Tibial nerve (tissue), 4 donors: ENCODE measurements around the gene FETUB. TPM values are rescaled to one million over a fixed set of nuclear protein-coding genes. Genes with fewer than 3 reads are reported as not detected.
"Not testable (repeated sequence)": the region's sequence is repeated elsewhere in the genome, so short reads cannot be mapped to it uniquely, and the experiment has no call there.

ENCODE experiments used
- DNase-seq, 2 donors: peaks; one replicate each; pipeline ENCODE4 v3.0.0-alpha.2; 2019; ENCODE audit warnings: low spot score in 2 of 2
- H3K27ac ChIP-seq, 4 donors: fragments of 200-600 bp; sonication (generic) in 3 of 4; one replicate each; pipeline ENCODE4 v1.5.1; 2017 to 2019; ENCODE audit warnings: mild to moderate bottlenecking in 1 of 4
- H3K27me3 ChIP-seq, 2 donors: fragments of 200-600 bp; sonication (generic) in 1 of 2; one replicate each; pipeline versions ENCODE4 v1.5.1 to v1.6.0; 2017 to 2019
- H3K36me3 ChIP-seq, 3 donors: fragments of 200-600 bp; sonication (generic); one replicate each; pipeline ENCODE4 v1.5.1; 2018 to 2019
- H3K4me1 ChIP-seq, 4 donors: fragments of 200-600 bp; sonication (generic) in 3 of 4; one replicate each; pipeline ENCODE4 v1.5.1; 2017 to 2019
- H3K4me3 ChIP-seq, 4 donors: fragments of 200-600 bp; sonication (generic) in 3 of 4; one replicate each; pipeline ENCODE4 v1.5.1; 2017 to 2019; ENCODE audit warnings: mild to moderate bottlenecking in 1 of 4, moderate library complexity in 1 of 4
- H3K9me3 ChIP-seq, 4 donors: fragments of 200-600 bp; sonication (generic) in 3 of 4; one replicate each; pipeline ENCODE4 v1.5.1; 2017 to 2019
- EP300 ChIP-seq, 2 donors: sonication (generic); formaldehyde crosslinking; IDR thresholded peaks; one replicate each; pipeline ENCODE4 v1.6.1; 2017; ENCODE audit warnings: antibody characterized with exemption in 2 of 2, mild to moderate bottlenecking in 1 of 2
- POLR2A ChIP-seq, 2 donors: fragments of 450-650 bp; IDR thresholded peaks; one replicate each; pipeline ENCODE4 v1.6.1; 2017; ENCODE audit warnings: antibody characterized with exemption in 2 of 2, mild to moderate bottlenecking in 2 of 2, moderate library complexity in 2 of 2
- WGBS, 2 donors: methylation state at CpG; one replicate each; pipeline ENCODE4 v1.1.5; 2018; 5-methylcytosine and 5-hydroxymethylcytosine counted together
- total RNA-seq, 4 donors: library from RNA; depleted of rRNA; stranded (reverse); fragments of >200 nt; gene quantifications; one replicate each; pipeline ENCODE4 v1.1.0, GENCODE V29; 2016
- TF ChIP-seq, protein P1 (sequence below), 5 experiments: fragments of 200-600 bp in 3 of 5; fragments of 450-650 bp in 2 of 5; sonication (generic) in 3 of 5; IDR thresholded peaks; one replicate each; pipeline ENCODE4 v1.5.1; 2016 to 2019; ENCODE audit warnings: antibody characterized with exemption in 5 of 5, mild to moderate bottlenecking in 3 of 5, moderate library complexity in 2 of 5

The FETUB gene
- total RNA-seq, 4 donors from 2014 or later = not detected

DNA sequence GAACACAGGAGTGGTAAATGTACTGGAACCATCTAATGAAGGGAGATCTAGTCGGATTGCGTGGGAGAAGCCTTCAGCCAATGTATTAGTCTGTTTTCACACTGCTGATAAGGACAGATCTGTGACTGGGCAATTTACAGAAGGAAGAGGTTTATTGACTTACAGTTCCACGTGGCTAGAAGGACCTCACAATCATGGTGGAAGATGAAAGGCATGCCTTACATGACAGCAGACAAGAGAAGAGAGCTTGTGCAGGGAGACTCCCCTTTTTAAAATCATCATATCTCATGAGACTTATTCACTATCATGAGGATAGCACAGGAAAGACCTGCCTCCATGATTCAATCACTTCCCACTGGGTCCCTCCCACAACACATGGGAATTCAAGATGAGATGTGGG is 42.6 kb downstream of the FETUB start:
- Histone ChIP-seq H3K27me3 (peaks cover 0 to 5% of the 10 kb centered on the region in 2 donors), H3K4me3 (no peak overlapping the region), H3K9me3 (peaks cover 0 to 9% (median 0%) of the 10 kb centered on the region in 4 donors), H3K4me1 (no peaks in the 10 kb centered on the region), H3K36me3 (no peaks in the 10 kb centered on the region), H3K27ac (no peak overlapping the region)
- 68 to 77% methylated on average over 3 of the region's 3 CpGs for WGBS, 2 donors
- DNase-seq = no peak
- TF ChIP-seq, protein P1, sequence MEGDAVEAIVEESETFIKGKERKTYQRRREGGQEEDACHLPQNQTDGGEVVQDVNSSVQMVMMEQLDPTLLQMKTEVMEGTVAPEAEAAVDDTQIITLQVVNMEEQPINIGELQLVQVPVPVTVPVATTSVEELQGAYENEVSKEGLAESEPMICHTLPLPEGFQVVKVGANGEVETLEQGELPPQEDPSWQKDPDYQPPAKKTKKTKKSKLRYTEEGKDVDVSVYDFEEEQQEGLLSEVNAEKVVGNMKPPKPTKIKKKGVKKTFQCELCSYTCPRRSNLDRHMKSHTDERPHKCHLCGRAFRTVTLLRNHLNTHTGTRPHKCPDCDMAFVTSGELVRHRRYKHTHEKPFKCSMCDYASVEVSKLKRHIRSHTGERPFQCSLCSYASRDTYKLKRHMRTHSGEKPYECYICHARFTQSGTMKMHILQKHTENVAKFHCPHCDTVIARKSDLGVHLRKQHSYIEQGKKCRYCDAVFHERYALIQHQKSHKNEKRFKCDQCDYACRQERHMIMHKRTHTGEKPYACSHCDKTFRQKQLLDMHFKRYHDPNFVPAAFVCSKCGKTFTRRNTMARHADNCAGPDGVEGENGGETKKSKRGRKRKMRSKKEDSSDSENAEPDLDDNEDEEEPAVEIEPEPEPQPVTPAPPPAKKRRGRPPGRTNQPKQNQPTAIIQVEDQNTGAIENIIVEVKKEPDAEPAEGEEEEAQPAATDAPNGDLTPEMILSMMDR (IDR thresholded peaks at IDR 0.05) = no peak
- TF ChIP-seq EP300 (IDR thresholded peaks at IDR 0.05) = no peak
- no peak for TF ChIP-seq POLR2A (IDR thresholded peaks at IDR 0.05)

DNA sequence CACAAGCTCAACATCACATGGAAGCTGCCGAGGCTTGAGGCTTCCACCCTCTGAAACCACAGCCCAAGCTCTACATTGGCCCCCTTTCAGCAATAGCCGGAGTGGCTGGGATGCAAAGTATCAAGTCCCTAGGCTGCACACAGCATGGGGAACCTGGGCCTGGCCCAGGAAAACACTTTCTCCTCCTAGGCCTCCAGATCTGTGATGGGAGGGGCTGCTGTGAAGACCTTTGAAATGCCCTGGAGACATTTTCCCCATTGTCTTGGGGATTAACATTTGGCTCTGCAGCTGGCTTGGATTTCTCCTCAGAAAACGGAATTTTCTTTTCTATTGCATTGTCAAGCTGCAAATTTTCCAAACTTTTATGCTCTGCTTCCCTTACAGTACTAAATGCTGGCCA is 43.8 kb downstream of the FETUB start:
- Histone ChIP-seq H3K4me3 (no peak overlapping the region), H3K4me1 (no peaks in the 10 kb centered on the region), H3K36me3 (no peaks in the 10 kb centered on the region), H3K27ac (no peak overlapping the region), H3K27me3 (peaks cover 0 to 5% of the 10 kb centered on the region in 2 donors), H3K9me3 (peaks cover 0 to 9% (median 0%) of the 10 kb centered on the region in 4 donors)
- no peak for DNase-seq
- 44 to 51% methylated on average over 3 of the region's 3 CpGs for WGBS, 2 donors
- TF ChIP-seq POLR2A (IDR thresholded peaks at IDR 0.05) (no peak), EP300 (IDR thresholded peaks at IDR 0.05) (no peak)
- TF ChIP-seq, protein P1 (IDR thresholded peaks at IDR 0.05) = no peak

DNA sequence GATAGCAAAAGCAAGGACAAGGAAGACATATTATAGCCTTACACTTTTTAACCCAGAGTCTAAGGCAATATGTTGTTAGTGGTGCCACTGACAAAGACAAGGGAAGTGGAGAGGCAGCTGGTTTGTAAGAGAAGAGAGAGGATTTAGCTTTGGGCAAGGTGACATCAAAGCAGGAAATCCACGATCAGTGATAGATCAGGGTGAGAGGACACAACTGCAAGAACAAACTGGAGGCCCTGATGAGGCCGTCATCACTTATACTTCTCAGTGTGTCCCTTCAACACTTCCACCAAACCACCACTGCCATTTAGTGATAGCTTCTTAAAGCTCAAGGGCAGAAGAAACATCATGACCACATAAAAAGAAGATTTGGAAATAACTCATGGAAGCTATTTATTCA is 46.3 kb downstream of the FETUB start:
- H3K4me3 ChIP-seq, H3K36me3 ChIP-seq, H3K27me3 ChIP-seq, H3K4me1 ChIP-seq, H3K27ac ChIP-seq, H3K9me3 ChIP-seq, DNase-seq: not testable (repeated sequence)
- WGBS, 2 donors = 82 to 90% methylated on average over 2 of the region's 2 CpGs

DNA sequence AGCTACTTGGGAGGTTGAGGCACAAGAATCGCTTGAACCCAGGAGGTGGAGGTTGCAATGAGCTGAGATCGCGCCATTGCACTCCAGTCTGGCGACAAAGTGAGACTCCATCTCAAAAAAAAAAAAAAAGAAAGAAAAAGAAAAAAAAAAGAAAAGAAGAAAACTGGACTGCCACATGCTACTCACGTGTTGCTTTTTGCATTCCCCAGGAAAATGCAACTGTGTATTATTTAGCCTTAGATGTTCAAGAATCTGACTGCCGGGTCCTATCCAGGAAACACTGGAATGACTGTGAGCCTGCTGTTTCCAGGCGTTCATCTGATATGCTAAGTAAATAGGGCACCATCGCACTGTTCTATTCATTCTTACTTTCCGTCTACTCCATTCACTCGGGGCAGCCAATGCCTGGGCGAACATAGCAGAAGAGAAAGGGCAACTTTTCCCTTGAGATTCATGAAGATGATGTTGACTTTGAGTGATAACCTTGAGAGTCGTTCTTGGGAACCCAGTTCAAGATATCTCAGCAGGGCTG is 47.0 kb downstream of the FETUB start:
- TF ChIP-seq POLR2A (IDR thresholded peaks at IDR 0.05) (no peak), EP300 (IDR thresholded peaks at IDR 0.05) (no peak)
- TF ChIP-seq, protein P1 (IDR thresholded peaks at IDR 0.05) = no peak

DNA sequence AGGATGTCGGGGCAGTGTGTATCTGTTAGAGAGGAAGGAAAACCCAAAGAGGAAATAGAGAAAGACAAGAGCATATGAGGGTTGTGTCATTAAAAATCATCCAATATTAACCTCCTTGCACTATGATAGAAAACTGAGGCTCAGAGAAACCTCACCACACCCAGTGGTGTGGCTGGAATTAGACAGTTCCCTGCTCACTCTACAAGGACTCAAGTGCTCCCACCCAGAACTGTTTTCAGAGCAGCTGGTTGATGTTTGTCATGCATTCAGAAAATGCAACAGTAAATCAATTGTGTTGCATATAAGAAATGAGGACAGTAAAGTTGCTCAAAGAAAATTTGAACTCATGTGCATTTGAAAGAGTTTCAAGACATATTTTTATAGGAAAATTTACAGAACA is 50.1 kb downstream of the FETUB start:
- DNase-seq, H3K36me3 ChIP-seq, H3K4me3 ChIP-seq, H3K27me3 ChIP-seq, H3K27ac ChIP-seq, H3K9me3 ChIP-seq, H3K4me1 ChIP-seq: not testable (repeated sequence)
- 75 to 92% methylated on average over 1 of the region's 1 CpG for WGBS, 2 donors

More for the DNA sequence above, 47.0 kb downstream of the FETUB start:
- H3K36me3 ChIP-seq = no peaks in the 10 kb centered on the region
- no peak overlapping the region for H3K27ac ChIP-seq
- H3K9me3 ChIP-seq = peaks cover 0 to 9% (median 0%) of the 10 kb centered on the region in 4 donors
- no peaks in the 10 kb centered on the region for H3K4me1 ChIP-seq
- peaks cover 0 to 5% of the 10 kb centered on the region in 2 donors for H3K27me3 ChIP-seq
- 87 to 88% methylated on average over 12 of the region's 12 CpGs for WGBS, 2 donors
- H3K4me3 ChIP-seq = no peak overlapping the region
- no peak for DNase-seq

DNA sequence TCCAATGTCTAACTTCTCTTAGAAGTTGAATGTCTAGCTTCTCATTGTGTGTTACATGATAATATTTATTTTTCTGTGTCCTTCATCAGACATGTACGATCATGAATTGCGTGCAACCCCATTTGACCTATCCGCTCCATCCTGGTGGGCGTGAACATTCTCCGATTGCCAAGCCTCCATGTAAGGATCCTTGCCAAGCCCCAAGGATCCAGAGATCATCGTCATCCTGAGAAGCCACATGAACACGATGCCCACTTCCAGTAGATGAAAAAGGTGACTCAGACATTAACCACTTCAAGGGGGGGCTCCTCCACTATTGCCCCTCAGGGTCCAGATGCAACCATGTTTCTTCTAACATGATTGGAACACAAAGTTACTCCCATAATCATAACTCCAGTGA is 51.5 kb downstream of the FETUB start:
- Histone ChIP-seq H3K27ac (no peak overlapping the region), H3K4me3 (no peak overlapping the region), H3K36me3 (no peaks in the 10 kb centered on the region), H3K4me1 (no peaks in the 10 kb centered on the region), H3K27me3 (no peaks in the 10 kb centered on the region), H3K9me3 (no peaks in the 10 kb centered on the region)
- TF ChIP-seq, protein P1 (IDR thresholded peaks at IDR 0.05) = no peak
- TF ChIP-seq POLR2A (IDR thresholded peaks at IDR 0.05) (no peak), EP300 (IDR thresholded peaks at IDR 0.05) (no peak)
- DNase-seq = no peak
- WGBS, 2 donors = 85 to 90% methylated on average over 7 of the region's 7 CpGs
